Retinal pigment epithelial cell (primary cell): Measurements from ENCODE around the gene TTF1.
A peak's percentile ranks its signal among the peaks of the same experiment; 100 is the strongest.

ENCODE experiments used
- DNase-seq: peaks from one replicate; pipeline ENCODE4 v3.0.0-alpha.2; 2010; ENCODE audit warnings: low read depth
- H3K4me3 ChIP-seq: 2 replicates; pipeline ENCODE4 v1.5.1; 2011; ENCODE audit warnings: mild to moderate bottlenecking, low read length, control low read depth, moderate library complexity
- CTCF ChIP-seq: conservative IDR thresholded peaks from 2 replicates; pipeline ENCODE4 v1.5.1; 2011; ENCODE audit warnings: low read depth, low read length, control low read depth, inconsistent platforms

The TTF1 gene

GRCh38 chr9:132406554-132407122 lies at the start of gene TTF1:
Gene TTF1 (minus strand): TSS chr9:132406840. CDS start chr9:132402821, 4,019 bp downstream.
- peak within 1 kb of the TSS; percentile 91 for H3K4me3 ChIP-seq
- DNase-seq = peak; percentile 55
- no peak for TF ChIP-seq CTCF

- no peak overlapping the region for H3K4me3 ChIP-seq
- DNase-seq = no peak
- TF ChIP-seq CTCF = no peak
Measured at GRCh38 chr9:132456241-132456640, 49.6 kb upstream of the TTF1 start.

- no peak for DNase-seq
- no peak for TF ChIP-seq CTCF
- no peak overlapping the region for H3K4me3 ChIP-seq
Measured at GRCh38 chr9:132451276-132451675, 44.6 kb upstream of the TTF1 start.

DNA sequence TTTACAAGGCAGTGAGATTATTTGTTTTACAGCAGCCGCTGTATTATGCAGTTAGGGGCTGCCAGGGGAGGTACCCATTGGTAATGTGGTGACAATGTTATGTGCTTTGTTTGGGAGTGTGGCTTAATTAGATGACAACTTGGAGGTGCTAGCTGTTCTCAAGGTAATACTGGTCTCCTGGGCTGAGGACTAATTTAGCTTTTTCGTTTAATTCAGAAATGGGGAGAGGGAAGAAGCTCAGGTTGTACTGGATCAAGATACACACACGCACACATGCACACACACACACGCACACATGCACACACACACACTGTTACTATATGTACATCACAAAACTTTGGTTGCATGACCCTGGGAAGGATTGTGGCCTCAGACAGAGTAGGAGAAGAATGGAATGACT lies 41.3 kb upstream of the TTF1 start:
- H3K4me3 ChIP-seq = no peak overlapping the region
- TF ChIP-seq CTCF = no peak
- DNase-seq = no peak

GRCh38 chr9:132447346-132447745 lies 40.7 kb upstream of the TTF1 start:
- peak; percentile 24 for TF ChIP-seq CTCF
- no peak for DNase-seq
- no peak overlapping the region for H3K4me3 ChIP-seq

GRCh38 chr9:132446887-132447286 lies 40.2 kb upstream of the TTF1 start:
- H3K4me3 ChIP-seq = no peak overlapping the region
- no peak for DNase-seq
- TF ChIP-seq CTCF = no peak

GRCh38 chr9:132443951-132444607 lies 37.4 kb upstream of the TTF1 start:
- no peak for TF ChIP-seq CTCF

More at GRCh38 chr9:132443951-132444607, 37.4 kb upstream of the TTF1 start:
- DNase-seq = no peak
- H3K4me3 ChIP-seq = no peak overlapping the region
